ENCODE data around the gene OR9G4.

The OR9G4 gene

DNA sequence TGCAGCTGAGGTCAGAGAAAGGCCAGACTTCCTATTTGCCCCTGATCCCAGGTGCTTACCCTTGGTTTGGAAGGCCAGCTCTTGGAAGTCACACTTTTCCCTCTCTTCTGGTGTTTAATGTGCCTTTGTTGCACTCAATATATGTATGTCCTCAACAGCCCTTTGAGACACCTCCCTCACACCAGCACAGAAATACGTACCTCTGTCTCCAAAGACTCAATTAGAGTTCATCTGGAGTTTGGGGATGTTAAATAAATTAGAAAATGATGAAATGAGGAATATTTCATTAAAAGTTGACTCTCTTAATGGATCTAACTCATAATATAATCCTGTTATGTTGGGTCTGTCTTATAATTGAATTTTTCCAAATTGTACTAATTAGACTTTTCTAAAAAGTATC, at the start of gene OR9G4:
OR9G4 (minus strand) TSS at position 101 of the 400 bp plus-strand sequence. CDS start 4,931 bp downstream, outside the sequence.
- no peak for DNase-seq

DNA sequence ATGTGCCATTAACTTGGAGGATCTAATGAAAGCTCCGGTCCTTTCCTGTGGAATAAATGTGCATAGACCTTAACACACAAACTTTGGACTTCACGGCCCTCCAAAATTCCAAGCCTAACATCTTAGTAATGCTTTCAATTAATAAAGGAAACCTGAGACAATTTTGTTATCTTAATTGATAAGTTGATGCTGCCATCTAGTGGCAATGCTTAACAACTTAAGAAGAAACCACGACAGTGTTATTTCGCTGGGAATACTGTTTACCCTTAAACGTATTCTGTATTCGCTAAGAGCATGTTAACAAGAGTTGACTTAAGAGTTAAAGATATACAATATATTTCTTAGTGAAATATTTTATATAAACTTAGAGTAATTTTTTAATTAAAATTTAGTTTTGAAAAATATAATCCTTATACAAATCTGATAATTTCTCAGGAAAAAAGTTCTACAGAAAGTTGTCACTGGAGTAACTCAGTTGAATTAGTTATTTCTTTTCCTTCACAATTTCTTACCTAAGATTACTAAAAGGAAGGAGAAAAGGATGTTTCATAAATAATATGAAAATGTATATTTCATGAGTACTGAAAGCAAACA, 35.0 kb upstream of the OR9G4 start:
- peak; percentile 5 for DNase-seq

DNA sequence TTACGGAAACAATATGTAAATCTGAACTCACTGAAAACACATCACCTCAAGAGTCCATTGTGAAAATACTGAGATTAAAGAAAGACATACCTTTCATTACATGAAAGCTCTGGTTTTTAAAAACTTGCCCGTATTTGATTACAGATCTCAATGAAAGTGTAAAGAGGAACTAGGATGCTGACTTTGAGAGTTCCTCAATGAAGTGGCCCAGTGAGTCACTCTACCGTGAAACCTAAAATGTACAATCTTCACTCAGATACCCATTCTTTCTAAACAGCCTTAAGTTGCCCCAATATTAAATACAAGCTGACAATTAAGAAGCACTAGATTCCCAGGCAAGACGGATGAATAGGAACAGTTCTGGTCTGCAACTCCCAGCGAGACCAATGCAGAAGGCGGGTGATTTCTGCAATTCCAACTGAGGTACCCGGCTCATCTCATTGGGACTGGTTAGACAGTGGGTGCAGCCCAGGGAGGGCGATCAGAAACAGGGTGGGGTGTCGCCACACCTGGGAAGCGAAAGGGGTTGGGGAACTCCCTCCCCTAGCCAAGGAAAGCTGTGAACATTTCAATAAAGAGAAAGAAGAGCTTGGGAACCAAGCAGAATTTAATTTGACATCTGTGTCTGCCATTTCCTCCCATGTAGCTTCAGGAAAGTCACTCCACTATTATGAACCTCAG, 33.8 kb upstream of the OR9G4 start:
- DNase-seq = no peak

DNA sequence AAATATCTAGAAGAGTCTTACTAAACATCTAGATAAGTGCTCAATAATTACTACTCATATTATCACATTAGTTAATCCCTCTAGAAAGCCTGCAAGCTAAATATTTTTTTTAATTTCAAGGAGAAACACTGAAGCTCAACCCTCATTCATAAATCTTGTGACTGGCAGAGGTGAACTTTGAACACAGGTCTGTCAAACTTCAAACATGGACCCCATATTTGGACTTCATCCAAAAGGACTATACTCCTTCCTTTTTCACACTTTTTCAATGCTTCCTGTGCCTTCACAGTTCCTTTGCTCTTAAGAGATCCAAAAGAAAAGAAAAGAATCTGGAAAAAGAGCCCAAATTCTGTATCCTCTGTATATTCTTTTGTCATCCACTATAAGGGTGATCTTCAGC, 28.3 kb upstream of the OR9G4 start:
- no peak for DNase-seq

DNA sequence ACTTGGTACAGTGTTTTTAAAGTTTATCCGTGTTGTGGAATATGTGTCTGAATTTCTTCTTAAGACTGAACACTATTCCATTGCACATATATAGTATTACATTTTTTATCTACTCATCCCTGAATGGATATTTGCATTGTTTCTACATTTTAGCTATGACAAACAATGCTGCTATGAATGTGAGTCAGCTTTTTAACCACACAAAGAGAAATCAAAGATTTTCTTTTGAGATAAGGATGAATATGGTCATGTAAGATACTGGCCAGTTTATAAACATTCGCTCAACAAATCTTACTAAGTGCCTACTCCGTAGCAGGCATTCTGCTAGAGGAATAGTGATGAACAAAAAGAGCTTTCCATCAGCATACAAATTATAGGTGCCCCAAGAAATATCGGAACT, 16.5 kb upstream of the OR9G4 start:
- no peak for DNase-seq

DNA sequence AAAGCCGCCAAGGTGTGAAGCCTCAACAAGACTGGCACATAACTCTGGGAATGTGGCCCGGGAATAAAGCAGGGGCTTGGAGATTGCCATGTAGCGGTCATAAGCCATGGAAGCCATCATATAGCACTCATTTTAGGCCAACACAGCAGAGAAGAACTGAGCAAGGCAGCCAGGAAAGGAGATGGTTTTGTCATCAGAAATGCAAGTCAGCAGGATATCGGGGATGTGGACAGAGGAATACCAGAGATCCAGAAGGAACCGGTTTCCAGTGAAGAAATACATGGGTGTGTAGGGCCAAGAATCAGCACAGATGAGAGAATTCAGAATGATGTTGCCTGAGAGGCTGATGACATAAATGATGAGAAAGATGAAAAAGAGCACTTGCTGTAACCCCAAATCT, 3.0 kb upstream of the OR9G4 start:
- DNase-seq = no peak

DNA sequence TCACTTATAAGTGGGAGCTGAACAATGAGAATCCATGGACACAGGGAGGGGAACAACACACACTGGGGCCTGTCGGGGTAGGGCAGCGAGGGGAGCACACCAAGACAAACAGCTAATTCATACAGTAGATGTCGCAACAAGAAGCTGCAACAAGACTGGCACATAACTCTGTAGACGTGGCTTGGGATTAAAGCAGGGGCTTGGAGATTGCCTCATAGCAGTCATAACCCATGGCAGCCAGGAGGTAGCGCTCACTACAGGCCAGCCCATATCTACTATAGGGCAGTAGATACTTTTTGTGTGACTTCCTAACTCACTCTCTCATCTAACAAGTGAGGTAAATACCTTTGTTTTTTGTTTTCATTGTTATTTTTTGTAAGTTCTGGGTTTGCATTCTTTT, 1.7 kb upstream of the OR9G4 start:
- no peak for DNase-seq

DNA sequence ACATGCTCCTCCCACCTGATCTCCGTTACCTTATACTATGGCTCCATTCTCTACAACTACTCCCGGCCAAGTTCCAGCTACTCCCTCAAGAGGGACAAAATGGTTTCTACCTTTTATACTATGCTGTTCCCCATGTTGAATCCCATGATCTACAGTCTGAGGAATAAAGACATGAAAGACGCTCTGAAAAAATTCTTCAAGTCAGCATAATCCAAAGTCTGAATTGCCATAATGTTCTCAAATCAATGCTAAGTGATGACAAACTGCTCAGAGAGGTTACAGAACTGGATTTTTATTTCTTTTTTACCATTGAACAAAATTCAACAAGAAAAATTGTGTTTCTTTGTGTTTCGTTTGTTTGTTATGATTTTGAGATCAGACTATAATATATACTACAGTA, 7.6 kb downstream of the OR9G4 start:
- DNase-seq = no peak

DNA sequence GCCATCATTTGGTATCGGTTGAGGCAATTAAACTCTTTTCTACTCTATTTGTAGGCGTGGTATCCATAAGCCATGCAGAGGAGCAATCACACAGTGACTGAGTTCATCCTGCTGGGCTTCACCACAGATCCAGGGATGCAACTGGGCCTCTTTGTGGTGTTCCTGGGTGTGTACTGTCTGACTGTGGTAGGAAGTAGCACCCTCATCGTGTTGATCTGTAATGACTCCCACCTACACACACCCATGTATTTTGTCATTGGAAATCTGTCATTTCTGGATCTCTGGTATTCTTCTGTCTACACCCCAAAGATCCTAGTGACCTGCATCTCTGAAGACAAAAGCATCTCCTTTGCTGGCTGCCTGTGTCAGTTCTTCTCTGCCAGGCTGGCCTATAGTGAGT, 8.4 kb downstream of the OR9G4 start:
- DNase-seq = no peak

DNA sequence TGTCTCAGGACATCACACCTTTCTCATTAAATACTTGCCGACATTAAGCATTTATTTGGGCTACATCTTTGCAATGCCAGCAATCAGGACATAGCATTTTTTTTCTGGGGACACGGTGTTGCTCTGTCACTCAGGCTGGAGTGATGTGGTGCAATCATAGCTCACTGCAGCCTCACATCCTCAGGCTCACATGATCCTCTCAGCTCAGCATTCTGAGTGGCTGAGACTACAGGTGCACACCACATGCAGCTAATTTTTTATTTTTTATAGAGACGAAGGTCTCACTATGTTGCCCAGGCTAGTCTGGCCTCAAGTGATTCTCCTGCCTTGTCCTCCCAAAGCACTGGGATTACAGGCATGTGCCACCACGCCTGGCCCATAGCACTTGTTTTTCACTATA, 28.0 kb downstream of the OR9G4 start:
- no peak for DNase-seq

DNA sequence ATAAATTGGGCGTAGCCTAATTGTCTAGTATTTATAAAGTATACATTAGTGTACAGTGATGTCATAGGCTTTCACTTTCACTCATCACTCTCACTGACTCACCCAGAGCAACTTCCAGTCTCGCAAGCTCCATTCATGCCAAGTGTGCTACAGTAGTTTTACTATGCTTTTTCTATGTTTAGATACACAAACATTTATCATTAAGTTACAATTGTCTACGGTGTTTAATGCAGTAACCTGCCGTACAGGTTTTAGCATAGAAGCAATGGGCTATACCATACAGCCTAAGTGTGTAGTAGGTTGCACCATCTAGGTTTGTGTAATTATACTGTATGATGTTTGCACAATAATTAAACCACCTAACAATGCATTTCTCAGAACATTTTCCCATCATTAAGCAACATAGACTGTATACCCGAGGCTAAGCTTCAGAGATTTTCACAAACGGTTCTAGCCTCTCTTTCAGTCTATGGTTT, 32.1 kb downstream of the OR9G4 start:
- DNase-seq = no peak

DNA sequence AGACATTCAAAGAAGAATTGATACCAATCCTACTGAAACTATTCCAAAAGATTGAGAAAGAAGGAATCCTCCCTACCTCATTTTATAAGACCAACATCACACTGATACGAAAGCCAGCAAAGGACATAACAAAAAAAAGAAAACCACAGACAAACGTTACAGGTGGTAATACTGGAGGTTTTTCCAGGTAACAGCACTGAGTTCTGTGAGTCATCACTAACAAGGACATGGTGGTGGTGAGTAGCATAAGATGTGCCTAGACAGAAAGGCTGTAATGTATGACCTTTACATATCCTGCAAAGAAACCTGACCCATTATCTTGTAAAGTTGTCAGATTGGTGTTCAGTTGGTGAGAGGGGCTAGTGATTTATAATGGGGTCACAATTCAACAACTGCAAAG, 34.3 kb downstream of the OR9G4 start:
- DNase-seq = no peak

DNA sequence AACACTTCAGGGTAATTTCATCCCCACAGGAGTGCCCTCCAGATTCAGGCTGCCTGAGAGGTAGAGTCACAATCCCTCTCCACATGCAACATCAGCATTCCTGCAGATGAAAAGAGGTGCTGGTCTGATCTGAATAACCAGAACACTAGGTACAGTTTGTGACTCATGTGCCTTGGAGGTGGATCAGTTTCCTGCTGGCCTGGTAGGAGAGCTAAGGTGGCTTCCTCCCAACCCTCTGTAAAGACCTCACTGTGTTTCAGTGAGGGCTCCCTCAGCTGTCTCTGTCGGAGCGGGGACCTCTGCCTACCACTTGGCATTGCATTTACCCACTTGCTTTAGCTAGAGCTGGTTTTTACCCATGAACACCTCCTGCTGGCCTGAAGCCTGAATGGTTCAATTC, 42.0 kb downstream of the OR9G4 start:
- no peak for DNase-seq

DNA sequence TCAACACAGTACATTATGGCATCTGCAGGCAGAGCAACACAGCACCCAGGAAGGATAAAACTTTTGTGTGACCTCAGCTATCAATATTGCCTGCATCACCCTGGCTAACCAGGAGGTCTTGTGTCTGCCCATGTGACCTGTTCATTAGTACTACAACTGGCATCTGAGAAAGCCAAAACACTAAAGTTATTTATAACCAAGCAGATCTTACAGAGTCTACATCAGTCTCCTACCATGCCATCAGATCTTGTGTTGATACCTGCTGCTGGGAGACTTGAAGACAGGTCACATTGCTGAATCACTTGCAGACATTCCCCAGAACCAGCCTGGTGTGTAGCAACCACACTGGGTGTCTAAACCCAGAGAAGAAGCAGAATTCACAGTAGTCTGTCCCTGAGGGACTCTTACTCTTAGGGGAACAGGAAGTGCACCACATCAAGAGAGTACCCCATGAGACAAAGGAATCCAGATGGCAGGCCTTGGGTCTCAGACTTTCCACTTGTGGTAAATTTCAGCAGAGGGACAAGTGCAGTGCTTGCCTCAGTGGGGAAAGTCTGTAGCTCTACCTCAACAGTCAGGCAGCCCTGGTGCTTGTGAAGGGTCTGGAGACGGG, 42.6 kb downstream of the OR9G4 start:
- no peak for DNase-seq

DNA sequence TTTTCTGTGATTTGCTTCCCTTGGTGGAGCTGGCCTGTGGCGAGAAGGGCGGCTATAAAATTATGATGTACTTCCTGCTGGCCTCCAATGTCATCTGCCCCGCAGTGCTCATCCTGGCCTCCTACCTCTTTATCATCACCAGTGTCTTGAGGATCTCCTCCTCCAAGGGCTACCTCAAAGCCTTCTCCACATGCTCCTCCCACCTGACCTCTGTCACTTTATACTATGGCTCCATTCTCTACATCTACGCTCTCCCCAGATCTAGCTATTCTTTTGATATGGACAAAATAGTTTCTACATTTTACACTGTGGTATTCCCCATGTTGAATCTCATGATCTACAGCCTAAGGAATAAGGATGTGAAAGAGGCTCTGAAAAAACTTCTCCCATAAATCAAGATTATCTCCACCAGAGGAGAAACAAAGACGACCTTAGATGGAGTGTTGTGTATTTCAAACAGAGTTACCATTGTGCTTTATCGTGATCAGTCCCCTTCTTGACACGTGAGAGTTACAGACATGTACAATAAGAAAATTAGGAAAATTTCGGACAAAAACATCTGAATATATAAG, 47.5 kb downstream of the OR9G4 start:
- no peak for DNase-seq

DNA sequence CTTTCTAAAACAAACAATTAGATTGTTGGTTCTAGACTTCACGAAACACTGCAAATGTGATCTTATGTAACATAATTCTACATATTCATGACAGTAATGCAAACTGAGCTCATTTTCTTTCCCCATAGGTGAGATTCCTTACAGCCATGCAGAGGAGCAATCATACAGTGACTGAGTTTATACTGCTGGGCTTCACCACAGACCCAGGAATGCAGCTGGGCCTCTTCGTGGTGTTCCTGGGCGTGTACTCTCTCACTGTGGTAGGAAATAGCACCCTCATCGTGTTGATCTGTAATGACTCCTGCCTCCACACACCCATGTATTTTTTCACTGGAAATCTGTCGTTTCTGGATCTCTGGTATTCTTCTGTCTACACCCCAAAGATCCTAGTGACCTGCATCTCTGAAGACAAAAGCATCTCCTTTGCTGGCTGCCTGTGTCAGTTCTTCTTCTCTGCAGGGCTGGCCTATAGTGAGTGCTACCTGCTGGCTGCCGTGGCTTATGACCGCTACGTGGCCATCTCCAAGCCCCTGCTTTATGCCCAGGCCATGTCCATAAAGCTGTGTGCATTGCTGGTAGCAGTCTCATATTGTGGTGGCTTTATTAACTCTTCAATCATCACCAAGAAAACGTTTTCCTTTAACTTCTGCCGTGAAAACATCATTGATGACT, 48.1 kb downstream of the OR9G4 start:
- DNase-seq = no peak

DNA sequence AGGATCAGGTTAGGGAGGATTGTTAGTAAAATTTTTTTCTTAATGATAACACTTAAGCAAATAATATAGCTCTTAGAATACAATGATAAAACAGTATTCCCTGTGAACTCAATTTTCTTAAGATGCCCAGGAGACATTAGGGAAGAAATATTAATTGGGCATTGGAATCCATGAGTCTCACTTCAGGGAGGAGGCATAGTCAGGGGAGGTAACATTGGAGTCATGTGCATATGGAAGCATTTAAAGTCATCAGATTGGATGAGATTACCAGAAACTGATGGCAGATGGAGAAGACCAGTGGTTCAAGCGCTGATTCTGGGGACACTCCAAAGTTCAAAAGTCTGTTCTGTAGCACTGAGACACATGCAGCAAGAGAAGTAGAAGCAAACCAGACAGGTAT, 49.7 kb downstream of the OR9G4 start, which contains the start of gene OR9G1:
OR9G1 (plus strand) TSS at position 301 of the 400 bp plus-strand sequence. CDS start 1,293 bp downstream, outside the sequence.
- DNase-seq = no peak

DNA sequence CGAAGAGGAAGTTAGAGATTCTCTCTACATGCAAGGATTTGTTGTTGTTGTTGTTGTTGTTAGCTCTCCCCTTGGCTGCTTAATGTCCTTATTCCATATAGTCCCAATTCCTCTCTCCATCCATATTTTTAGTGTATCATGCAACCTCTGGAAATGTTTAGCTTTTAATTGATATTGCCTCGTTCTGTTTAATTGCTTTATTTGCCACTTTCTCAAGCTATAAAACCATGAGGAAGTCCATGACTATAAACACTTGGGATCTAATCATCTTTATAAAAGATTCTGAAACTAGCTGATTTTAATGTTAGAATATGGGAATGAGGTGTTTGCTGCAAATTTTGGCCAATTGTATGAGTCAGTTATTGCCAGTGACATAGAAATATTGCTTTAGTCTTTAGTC, 55.1 kb downstream of the OR9G4 start:
- no peak for DNase-seq

All from NCI-H1694 treated with DMSO at 0.1 percent for 48 hours (cell line).